Psoas muscle (tissue), 8 donors: Measurements from ENCODE around the gene PREB. TPM values are rescaled to one million over a fixed set of nuclear protein-coding genes. Genes with fewer than 3 reads are reported as not detected.

Source experiments
- ATAC-seq, 4 donors: fragments of 200-7000 bp; cut with Tn5 transposase; one replicate each; pipeline ENCODE4 v1.9.1; 2020; ENCODE audit warnings: moderate library complexity in 3 of 4, mild to moderate bottlenecking in 2 of 4
- DNase-seq, 2 donors: peaks; one replicate each; pipeline ENCODE4 v3.0.0-alpha.2; 2020
- H3K27ac ChIP-seq: fragments of 200-600 bp; one replicate; pipeline ENCODE4 v1.8.0; 2022
- H3K27me3 ChIP-seq, 3 donors: fragments of 200-600 bp in 1 of 3; one replicate each; pipeline versions ENCODE4 v1.6.1 to v1.8.0; 2013 to 2022; ENCODE audit warnings: low read length in 2 of 3, mild to moderate bottlenecking in 2 of 3, moderate library complexity in 1 of 3; ENCODE audit not compliant: insufficient read depth in 3 of 3
- H3K36me3 ChIP-seq, 2 donors: fragments of 200-600 bp in 1 of 2; one replicate each; pipeline versions ENCODE4 v1.6.1 to v1.8.0; 2013 to 2022; ENCODE audit warnings: low read depth in 1 of 2, mild to moderate bottlenecking in 1 of 2, moderate library complexity in 1 of 2; ENCODE audit not compliant: insufficient read depth in 1 of 2
- H3K4me1 ChIP-seq: fragments of 200-600 bp; one replicate; pipeline ENCODE4 v1.8.0; 2022
- H3K4me3 ChIP-seq: fragments of 200-600 bp; one replicate; pipeline ENCODE4 v1.8.0; 2022; ENCODE audit warnings: mild to moderate bottlenecking
- H3K9me3 ChIP-seq: fragments of 200-600 bp; one replicate; pipeline ENCODE4 v1.8.0; 2022
- CTCF ChIP-seq: fragments of 200-600 bp; IDR thresholded peaks from one replicate; pipeline ENCODE4 v1.8.0; 2022; ENCODE audit warnings: antibody characterized with exemption
- WGBS, 3 donors: extraction: QIAGEN DNeasy Blood & Tissue Kit; methylation state at CpG; one replicate each; pipeline versions ENCODE4 v1.1.6 to v1.1.7; 2013; 5-methylcytosine and 5-hydroxymethylcytosine counted together
- intact Hi-C, 2 donors: fragments of 100-400 bp; cut with DNase I; formaldehyde crosslinking; loops; one replicate each; pipeline versions ENCODE4 v1.11.0 to v1.14.2; 2022
- polyA plus RNA-seq, 3 donors: library from polyadenylated mRNA; stranded (reverse); fragments of 200-250 nt; gene quantifications; one replicate each; pipeline ENCODE4 v1.2.3, GENCODE V29; 2013
- total RNA-seq, 4 donors: library from RNA; stranded (reverse); fragmentation: NEBNext Ultra II Directional in 2 of 4; extraction: Animal tissue kit (Norgen Biotek cat#: 25700) in 2 of 4; gene quantifications; one replicate each; pipeline versions ENCODE4 v1.2.1 to v1.2.4, GENCODE V29; 2021 to 2023
- donor health status: healthy with polysubstance abuse.
- donor health status: DM: no; HTN: no; CAD: no; lungs with moderate emphysema.
- donor health status: Bipolar disorder and iron deficiency.
- donor health status: healthy.
- donor health status: DM: yes; HTN: yes; CAD: no.
- donor health status: DM: no; HTN: no; CAD: no.
- donor health status: DM: no; HTN: no; CAD: no.
- donor health status: DM: yes; HTN: yes; CAD: no.

Gene PREB
- total and polyA plus RNA-seq, 7 donors: 57.4 to 206 (median 125) TPM

GRCh38 chr2:27108221-27108620 lies 26.2 kb downstream of the PREB start:
- no peak for TF ChIP-seq CTCF
- Histone ChIP-seq H3K27me3 (no peaks in the 10 kb centered on the region), H3K4me1 (no peaks in the 10 kb centered on the region), H3K27ac (no peak overlapping the region), H3K4me3 (no peak overlapping the region), H3K36me3 (no peaks in the 10 kb centered on the region), H3K9me3 (no peaks in the 10 kb centered on the region)
- 64 to 81% (median 70%) methylated on average over 2 of the region's 2 CpGs for WGBS, 3 donors
- intact Hi-C loops: no loop called here
- ATAC-seq (no peak), DNase-seq (no peak)

GRCh38 chr2:27105981-27106380 lies 28.5 kb downstream of the PREB start:
- intact Hi-C loops: no loop called here
- no peak overlapping the region for H3K27ac ChIP-seq

GRCh38 chr2:27102329-27102728 lies 32.1 kb downstream of the PREB start:
- intact Hi-C loops: no loop called here
- WGBS, 3 donors: 71 to 84% (median 77%) methylated on average over 5 of the region's 5 CpGs
- peak in 1 of 2 donors; percentile 6 for DNase-seq

More at GRCh38 chr2:27105981-27106380, 28.5 kb downstream of the PREB start:
- no peaks in the 10 kb centered on the region for H3K4me1 ChIP-seq
- no peak overlapping the region for H3K4me3 ChIP-seq
- H3K36me3 ChIP-seq: no peaks in the 10 kb centered on the region
- WGBS, 3 donors: 66 to 77% (median 74%) methylated on average over 3 of the region's 3 CpGs
- no peaks in the 10 kb centered on the region for H3K27me3 ChIP-seq
- DNase-seq (no peak), ATAC-seq (no peak)
- TF ChIP-seq CTCF: no peak
- no peaks in the 10 kb centered on the region for H3K9me3 ChIP-seq

GRCh38 chr2:27100036-27100435 lies 34.4 kb downstream of the PREB start:
- ATAC-seq (no peak), DNase-seq (peak in 1 of 2 donors; percentile 46)
- intact Hi-C loops: no loop called here
- Histone ChIP-seq H3K9me3 (no peaks in the 10 kb centered on the region), H3K27me3 (no peaks in the 10 kb centered on the region), H3K4me1 (peaks cover 14% of the 10 kb centered on the region), H3K36me3 (no peaks in the 10 kb centered on the region), H3K4me3 (no peak overlapping the region), H3K27ac (no peak overlapping the region)
- WGBS, 3 donors: 82 to 84% (median 82%) methylated on average over 10 of the region's 10 CpGs
- no peak for TF ChIP-seq CTCF

More at GRCh38 chr2:27102329-27102728, 32.1 kb downstream of the PREB start:
- ATAC-seq: no peak
- H3K27ac ChIP-seq: no peak overlapping the region
- TF ChIP-seq CTCF: no peak
- H3K4me3 ChIP-seq: no peak overlapping the region
- H3K36me3 ChIP-seq: no peaks in the 10 kb centered on the region
- no peaks in the 10 kb centered on the region for H3K4me1 ChIP-seq
- H3K27me3 ChIP-seq: no peaks in the 10 kb centered on the region
- H3K9me3 ChIP-seq: no peaks in the 10 kb centered on the region

- DNase-seq (peak in 1 of 2 donors; percentile 40), ATAC-seq (no peak)
- TF ChIP-seq CTCF: no peak
- H3K36me3 ChIP-seq: no peaks in the 10 kb centered on the region
- H3K27me3 ChIP-seq: no peaks in the 10 kb centered on the region
- 88 to 93% (median 90%) methylated on average over 18 to 19 of the region's 19 CpGs for WGBS, 3 donors
- no peaks in the 10 kb centered on the region for H3K9me3 ChIP-seq
- intact Hi-C loops: loop anchor here (5.0 to 10.0 kb wide), 3 partner anchors 93 to 185 kb away; partner anchors contain the start of genes DNAJC5G (in 1 of the 2) and TRIM54 (in 1 of the 2)
- peaks cover 14% of the 10 kb centered on the region for H3K4me1 ChIP-seq
- H3K27ac ChIP-seq: no peak overlapping the region
- no peak overlapping the region for H3K4me3 ChIP-seq
Observed at GRCh38 chr2:27099334-27099955, 35.0 kb downstream of the PREB start.
